ENCODE results near the gene SLCO1C1.
A peak's percentile ranks its signal among the peaks of the same experiment; 100 is the strongest.

DNA sequence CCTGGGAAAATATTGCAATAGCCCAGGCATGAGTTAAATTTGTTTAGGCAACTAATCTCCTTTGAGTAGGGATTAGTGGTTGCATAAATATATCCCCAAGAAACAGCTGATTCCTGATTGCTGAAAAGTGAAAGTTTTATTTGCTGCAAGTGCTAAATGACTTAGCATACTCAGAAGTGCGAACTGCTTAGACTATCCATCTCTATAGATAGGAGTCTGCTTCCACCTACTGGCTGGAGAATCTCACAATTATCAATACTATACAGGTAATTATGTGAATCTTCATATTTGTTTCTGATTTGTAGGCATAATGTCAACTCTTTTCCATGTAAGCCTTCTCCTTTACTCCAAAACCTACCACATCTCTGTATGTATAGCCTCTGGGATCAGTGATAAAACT is 103.4 kb downstream of the SLCO1C1 start:
- TF ChIP-seq, protein P1, sequence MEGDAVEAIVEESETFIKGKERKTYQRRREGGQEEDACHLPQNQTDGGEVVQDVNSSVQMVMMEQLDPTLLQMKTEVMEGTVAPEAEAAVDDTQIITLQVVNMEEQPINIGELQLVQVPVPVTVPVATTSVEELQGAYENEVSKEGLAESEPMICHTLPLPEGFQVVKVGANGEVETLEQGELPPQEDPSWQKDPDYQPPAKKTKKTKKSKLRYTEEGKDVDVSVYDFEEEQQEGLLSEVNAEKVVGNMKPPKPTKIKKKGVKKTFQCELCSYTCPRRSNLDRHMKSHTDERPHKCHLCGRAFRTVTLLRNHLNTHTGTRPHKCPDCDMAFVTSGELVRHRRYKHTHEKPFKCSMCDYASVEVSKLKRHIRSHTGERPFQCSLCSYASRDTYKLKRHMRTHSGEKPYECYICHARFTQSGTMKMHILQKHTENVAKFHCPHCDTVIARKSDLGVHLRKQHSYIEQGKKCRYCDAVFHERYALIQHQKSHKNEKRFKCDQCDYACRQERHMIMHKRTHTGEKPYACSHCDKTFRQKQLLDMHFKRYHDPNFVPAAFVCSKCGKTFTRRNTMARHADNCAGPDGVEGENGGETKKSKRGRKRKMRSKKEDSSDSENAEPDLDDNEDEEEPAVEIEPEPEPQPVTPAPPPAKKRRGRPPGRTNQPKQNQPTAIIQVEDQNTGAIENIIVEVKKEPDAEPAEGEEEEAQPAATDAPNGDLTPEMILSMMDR (IDR thresholded peaks at IDR 0.05), result peak; percentile 69
- TF ChIP-seq EZH2 (IDR thresholded peaks at IDR 0.05) (no peak), EZH2phosphoT487 (IDR thresholded peaks at IDR 0.05) (no peak)
